Activated CD8-positive, alpha-beta memory T cell treated with anti-CD3 and anti-CD28 coated beads, Interleukin-2, amount 50 U/mL, for 4 hours (primary cell): ENCODE results near the gene SCML2.
"Not testable (repeated sequence)": the region's sequence is repeated elsewhere in the genome, so short reads cannot be mapped to it uniquely, and the experiment has no call there.

ENCODE experiments used
- DNase-seq: peaks from one replicate; pipeline ENCODE4 v3.0.0-alpha.2; 2020

The SCML2 gene

DNA sequence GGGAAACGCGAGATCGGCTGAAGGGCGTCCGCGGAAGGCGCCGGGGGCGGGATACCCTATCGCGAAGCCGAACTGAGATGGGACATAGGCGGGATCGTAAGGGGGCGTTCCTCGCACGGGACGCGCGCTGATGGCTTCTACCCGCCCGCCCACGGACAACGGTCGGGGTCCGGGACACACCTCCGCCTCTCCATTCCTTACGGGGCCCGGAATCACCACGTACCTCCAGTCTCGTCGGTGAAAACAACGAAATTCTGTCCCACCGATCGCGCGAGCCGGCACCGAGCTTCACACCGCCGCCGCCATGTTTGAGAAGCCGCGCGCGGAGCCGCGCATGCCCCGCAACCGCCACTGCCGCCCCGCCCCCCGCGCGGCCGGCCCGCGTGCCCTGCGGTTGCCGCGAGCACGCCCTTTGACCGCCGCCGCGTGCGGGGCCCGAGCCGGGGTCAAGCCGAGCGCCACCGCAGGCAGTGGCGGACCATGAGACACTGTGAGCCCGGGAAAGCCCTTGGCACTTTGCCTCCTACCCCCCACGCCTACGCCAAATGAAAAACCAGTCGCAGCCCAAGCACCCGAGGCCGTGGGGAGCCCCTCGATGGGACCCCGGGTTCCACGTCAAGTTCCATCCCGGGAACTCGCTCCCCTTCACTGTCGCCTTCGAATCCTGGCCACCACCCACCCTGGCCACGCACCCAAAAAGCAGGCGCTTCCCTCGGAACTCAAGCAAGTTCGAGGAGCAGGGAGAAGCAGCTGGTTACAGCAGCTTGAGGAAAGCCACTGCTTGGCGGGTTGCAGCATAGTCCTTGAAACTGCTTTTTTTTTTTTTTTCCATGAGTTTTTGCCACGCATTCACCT, at the start of gene SCML2:
SCML2 (minus strand) TSS at position 320 of the 855 bp plus-strand sequence. CDS start 20,617 bp downstream, outside the sequence.
- DNase-seq: peak; percentile 34

DNA sequence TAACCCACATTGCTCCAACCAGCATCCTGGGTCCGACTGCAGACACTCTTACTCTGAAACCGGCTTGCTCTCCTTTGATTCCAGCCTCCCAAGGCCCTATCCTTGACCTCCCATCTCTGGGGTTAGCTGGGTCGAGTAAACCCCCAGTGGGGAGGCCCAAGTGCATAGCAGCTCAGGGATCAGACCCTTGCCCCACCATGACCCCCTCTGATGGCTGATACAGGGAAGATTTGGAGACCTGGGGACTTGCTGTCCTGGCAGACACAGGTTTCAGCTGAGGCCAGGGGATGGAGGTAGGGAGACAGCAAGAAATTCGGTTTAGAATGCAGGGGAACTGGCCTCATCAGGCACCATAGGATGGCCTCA, 47.3 kb upstream of the SCML2 start:
- DNase-seq: no peak

DNA sequence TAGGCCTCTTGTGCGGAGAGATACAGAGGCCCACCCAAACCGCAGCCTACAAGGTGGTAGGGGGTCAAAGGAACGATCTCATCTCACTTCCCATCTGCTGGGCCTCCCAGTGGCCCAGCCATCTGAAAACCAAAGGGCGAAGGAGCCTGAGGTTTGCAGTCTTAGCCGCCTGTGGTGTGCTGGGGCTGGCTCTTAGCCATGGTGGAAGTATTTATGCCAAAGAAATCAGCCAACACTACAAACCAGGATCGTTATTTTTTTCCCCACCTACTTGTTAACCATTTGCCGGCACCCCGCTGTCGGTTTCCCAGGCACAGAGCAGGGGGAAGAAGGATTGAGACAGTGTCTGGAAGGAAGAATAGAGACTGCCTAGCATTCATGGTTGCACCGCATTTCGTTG, 40.0 kb upstream of the SCML2 start:
- DNase-seq: no peak

GRCh38 chrX:18390941-18391538, 36.6 kb upstream of the SCML2 start:
- DNase-seq: peak; percentile 65

DNA sequence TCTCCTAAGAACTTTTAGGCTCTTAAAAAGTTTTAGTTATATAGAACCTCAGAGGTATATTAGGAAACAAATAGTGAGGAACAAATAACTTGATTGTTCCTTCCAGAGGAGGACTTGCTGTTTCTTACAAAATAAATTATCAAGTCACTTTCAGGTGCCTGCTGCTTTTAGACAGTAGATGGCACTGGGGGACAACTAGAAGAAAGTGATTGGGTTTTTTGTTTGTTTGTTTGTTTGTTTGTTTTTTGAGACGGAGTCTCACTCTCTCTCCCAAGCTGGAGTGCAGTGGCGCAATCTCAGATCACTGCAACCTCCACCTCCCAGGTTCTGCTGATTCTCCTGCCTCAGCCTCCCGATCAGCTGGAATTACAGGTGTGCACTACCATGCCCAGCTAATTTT, 35.5 kb upstream of the SCML2 start:
- no peak for DNase-seq

- peak; percentile 22 for DNase-seq
Measured at GRCh38 chrX:18377796-18378195, 23.3 kb upstream of the SCML2 start.

DNA sequence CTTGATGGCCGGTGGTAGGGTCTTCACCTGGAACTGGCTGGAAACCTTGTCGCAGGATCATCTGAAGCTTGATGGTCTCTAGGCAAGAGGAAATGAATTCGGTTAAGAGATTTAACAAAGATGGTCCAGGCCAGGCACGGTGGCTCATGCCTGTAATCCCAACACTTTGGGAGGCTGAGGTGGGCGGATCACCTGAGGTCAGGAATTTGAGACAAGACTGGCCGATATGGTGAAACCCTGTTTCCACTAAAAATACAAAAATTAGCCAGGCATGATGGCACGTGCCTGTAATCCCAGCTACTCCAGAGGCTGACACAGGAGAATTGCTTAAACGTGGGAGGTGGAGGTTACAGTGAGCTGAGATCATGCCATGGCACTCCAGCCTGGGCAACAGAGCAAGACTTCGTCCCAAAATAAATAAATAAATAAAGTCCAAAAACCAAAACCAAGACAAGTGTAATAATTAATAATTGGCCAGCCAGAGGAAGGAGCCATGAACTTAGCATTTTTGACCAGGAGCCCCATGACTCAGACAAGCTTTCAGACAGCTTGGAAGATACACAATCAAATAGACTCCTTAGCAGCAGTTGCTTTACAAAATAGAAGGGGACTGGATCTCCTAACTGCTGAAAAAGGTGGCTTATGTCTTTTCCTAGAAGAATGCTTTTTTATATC, 20.8 kb upstream of the SCML2 start:
- not testable (repeated sequence) for DNase-seq

- DNase-seq: not testable (repeated sequence)
Measured at GRCh38 chrX:18369096-18369495, 14.6 kb upstream of the SCML2 start.

DNA sequence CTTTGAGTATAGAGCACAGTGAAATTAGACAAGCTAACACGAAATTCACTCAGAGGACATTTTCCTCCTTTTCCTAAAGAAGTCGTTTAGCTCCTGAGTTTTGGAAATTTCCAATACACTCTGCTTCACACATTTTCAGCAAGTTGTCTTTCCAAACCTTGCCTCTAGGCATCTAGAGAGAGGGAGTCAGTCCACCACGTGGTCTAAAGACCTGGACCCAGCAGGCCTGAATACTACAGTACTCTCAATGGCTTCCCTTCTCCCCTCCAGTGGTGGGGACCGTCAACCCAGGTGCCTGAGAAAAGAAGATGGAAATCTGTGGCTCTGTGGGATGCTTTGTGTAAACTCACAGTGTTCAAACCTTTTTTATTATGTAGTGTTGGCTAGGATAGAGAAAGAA, 13.9 kb upstream of the SCML2 start:
- DNase-seq: no peak

GRCh38 chrX:18360867-18361266, 6.4 kb upstream of the SCML2 start:
- no peak for DNase-seq

GRCh38 chrX:18353931-18354368, 538 bp downstream of the SCML2 start:
- peak; percentile 22 for DNase-seq

GRCh38 chrX:18351784-18352183, 2.7 kb downstream of the SCML2 start:
- DNase-seq: no peak

- DNase-seq: no peak
Measured at GRCh38 chrX:18348047-18348446, 6.4 kb downstream of the SCML2 start.

DNA sequence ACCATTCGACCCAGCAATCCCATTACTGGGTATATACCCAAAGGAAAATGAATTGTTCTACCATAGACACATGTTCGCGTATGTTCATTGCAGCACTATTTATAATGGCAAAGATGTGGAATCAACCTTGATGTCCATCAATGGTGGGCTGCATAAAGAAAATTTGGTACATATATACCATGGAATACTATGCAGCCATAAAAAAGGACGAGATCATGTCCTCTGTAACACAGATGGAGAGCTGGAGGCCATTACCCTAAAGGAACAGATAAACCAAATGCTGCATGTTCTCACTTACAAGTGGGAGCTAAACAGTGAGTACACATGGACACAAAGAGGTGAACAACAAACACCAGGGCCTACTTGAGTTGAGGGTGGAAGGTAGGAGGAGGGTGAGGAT, 45.1 kb downstream of the SCML2 start:
- DNase-seq: no peak

- DNase-seq: no peak
Measured at GRCh38 chrX:18297251-18297650, 57.2 kb downstream of the SCML2 start.

- DNase-seq: no peak
Measured at GRCh38 chrX:18294893-18295292, 59.6 kb downstream of the SCML2 start.

GRCh38 chrX:18291006-18291545, 63.4 kb downstream of the SCML2 start:
- DNase-seq: no peak

GRCh38 chrX:18290200-18290599, 64.3 kb downstream of the SCML2 start:
- DNase-seq: no peak

DNA sequence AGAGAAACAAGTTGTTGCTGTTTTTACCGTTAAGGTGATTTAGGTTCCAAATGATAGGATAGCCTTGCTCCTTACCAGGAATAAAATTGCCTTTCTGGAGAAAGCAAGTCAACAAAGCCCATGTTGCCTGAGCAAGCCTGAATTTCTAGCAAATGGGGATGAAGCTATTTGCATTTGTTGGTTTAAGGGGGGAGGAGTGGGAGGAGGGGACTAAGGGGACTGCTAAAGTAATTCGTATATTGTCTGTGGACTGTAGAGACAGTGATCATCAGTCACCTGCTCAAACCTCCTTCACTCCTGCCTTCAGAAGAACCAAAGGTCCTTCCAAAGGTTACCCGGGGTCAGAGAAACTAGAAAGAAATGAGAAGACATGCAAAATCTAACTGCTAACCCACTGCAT, 65.8 kb downstream of the SCML2 start:
- DNase-seq: no peak

GRCh38 chrX:18286322-18286831, 68.1 kb downstream of the SCML2 start:
- no peak for DNase-seq

GRCh38 chrX:18278449-18278848, 76.0 kb downstream of the SCML2 start:
- DNase-seq: no peak

DNA sequence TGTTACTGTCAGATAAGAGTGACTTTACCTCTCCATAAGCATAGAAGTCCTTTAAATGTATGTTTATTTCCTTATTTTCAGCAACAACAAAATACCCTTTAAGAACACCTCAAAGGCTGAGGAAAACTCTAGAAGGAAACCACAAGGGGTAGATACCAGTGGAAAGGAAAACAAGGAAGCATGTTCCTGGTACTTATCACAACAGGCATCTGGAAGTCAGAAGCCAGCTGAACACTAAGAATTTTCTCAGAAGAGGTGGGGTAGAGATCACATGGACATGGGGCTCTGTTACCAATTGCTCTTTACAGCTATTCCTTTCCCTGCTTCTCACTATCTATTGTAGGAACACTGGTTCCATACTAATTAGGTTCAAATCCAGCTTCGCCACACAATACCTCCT, 82.3 kb downstream of the SCML2 start:
- no peak for DNase-seq

DNA sequence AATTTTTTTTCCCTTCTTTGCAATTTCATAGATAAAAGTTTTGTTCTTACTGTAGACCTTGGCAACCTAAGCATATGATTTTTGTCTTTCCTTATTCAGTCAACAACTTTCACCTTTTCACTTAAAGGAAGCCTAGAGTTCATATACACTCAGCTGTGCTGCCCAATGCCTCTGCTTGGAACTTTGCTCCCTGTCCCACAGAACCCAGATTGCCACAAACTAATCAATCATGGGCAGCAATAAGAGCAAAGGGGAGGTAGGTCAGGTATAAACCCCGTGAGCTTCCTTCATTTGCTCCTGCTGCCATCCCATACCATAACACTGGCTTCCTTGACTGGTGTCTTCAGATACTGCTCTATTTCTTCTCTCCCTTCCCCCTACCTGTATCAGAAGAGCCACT, 82.8 kb downstream of the SCML2 start:
- DNase-seq: no peak
